HG02759 (cell line): ENCODE results near the gene PTPN20.

Experiments
- ATAC-seq: cut with Tn5 transposase; IDR thresholded peaks from one replicate; pipeline ENCODE4 v1.9.1; 2021; ENCODE audit warnings: mild to moderate bottlenecking, moderate library complexity; ENCODE audit not compliant: unreplicated experiment

PTPN20 gene

DNA sequence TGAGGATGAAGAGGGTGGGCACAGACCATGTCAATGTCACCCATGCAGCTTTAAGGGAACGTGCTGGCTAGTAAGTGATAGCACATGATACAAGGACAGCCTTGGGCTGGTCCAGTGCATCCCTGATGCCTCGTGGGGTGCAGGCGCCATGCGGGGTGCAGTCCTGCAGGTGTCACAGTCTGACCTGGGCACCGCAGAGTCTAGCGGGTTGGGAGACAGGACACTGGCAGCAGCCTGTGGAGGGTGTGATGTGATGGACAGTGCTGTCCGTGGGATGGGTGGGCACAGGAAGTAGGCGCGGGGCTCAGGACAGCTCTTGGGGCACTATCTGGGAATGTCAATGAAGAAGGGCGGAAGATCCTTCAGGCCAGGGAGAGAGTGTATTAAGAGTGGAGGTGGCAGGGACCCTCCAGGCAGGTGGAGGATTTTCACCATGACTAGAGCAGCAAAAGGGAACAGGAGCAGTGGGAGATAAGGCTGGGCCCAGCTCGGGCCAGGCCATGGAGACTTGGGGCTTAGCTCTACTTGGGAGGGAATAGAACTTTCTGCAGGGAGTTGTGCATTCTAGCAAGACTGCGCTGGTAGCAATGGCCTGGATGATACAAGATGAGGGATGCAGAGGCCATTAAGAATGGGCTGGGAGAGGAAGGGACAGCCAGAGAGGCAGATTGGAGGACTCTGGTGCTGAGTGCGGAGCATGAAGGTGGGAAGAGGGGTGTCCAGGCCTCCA, 122.5 kb downstream of the PTPN20 start:
- no peak for ATAC-seq

DNA sequence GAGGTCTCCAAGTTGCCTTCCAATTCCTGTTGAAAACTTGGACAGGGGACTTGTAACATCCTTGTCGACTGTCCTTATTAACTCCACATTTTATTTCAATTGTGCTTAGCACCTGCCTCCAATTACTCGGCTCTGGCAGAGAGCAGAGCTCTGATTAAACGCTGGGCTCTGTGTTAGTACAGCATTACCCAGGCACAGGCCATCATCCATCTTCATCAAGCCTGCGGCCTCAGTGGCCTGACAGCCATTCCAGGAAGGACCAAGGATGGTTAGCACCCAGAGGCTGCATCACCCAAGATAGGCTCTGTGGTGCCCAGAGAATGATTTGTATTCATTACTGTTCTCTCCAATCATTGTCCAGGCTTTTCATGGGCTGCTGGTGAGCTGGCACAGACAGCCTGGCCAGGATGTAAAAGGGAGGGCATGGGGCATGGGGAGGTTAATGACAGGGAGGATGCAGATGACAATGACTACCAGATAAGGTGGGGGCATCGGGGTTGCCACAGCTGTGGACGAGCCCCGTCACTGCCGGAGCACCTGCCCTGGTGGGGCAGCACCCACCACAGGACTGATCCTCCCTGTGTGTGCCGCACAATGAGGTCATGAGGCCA, 123.3 kb downstream of the PTPN20 start:
- ATAC-seq = no peak

DNA sequence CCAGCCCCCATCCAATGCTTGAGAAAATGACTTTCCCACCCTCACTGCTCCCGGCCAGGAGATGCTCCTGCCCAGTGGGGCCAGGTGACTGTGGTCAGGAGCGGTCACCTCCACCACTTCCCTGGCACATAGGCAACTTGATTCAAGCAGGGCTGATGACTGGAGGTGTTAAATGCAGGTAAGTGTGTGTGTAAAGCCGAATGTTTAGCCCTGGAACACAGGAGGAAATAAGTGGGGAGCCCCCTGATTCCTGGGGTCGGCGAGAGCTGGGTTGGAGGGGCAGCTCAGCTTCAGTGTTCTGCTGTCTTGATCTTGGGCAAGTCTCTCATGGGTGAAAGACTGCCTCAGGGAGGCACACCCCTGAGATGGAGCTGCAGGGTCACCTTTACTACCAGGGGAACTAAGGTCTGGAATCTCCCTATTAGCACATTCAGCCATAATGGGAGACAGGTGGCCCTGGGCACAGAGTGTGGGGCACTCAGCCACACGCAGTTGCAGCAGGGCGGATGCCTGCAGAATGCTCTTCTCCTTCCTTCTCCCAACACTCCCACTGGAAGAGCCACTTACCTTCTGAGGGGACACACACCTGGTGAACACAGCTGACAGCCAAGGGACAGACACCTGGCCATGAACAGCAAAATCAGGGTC, 124.1 kb downstream of the PTPN20 start:
- no peak for ATAC-seq

DNA sequence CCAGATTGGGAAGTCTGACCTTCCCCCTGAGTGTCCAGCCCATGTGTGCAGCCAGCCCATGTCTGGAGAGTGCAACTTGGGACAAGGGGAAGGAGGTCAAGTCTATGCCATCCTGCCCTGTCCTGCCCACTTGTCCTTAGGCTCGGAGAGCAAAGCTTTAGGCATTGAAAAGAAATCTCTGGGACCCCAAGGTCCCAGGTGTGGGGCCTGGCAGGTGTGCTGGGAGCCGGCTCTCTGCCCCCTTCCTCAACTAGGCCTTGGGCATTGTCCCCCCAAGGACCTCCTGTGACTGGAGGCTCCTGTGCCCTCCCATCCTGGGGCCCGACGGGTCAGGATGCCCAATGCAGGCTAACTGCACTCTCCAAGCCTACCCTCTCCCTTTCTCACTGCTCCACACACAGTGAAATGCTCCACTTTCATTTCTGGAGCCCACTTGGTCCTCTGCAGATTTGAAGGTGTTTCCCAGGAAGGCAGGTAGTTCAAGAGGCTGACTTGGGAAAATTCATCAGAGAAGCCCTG, 124.7 kb downstream of the PTPN20 start:
- no peak for ATAC-seq

DNA sequence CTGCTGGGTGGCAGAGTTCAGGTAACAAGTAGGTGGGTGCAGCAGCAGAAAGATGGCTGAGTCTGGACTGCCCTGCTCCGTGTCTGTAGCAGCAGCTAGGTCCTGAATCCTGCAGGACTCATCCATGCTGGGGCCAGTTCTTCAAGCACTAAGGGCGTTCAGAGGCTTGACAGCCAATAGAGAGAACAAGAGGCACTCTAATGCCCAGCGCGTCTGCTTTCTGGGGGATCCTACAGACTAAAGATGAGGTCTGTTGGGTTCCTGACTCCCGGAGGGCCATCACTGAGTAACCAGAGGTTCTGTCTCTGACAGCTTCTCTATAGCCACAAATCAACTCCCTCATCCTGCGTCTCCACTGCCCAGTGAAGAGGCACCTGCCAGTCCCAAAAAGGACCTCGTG, 125.5 kb downstream of the PTPN20 start:
- no peak for ATAC-seq

DNA sequence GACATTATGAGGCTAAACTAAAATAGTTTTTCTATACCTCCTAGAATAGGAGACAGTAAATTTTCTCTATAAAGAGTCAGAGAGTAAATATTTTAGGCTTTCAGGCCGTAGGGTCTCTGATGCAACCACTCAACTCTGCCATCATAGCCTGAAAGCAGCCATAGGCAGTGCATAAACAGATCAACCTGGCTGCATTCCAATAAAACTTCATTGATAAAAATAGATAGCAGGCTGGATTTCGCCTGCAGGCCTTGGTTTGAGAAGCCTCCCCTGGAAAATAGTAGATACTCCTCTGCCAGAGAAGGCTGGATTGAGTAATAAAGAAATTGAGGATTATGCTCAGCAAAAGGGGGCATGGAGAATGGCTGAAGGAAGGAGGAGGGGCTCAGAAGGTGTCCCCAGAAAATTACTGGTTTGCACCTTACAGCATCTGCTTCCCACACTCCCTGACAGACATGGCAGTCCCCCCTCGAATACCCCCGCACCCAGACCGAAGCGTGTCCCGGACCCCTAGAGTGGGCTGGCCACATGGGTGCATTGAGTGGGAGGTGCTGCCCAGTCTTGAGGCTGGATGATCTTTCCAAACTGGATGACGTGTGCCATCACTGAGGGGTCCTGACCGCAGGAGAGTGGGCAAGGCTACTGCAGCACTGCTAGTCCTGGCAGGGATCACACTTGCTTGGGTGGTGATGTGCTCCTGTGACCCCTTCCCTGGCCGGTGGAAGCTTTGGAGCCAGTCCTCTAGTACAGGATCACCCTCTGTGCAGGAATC, 126.6 kb downstream of the PTPN20 start:
- no peak for ATAC-seq

DNA sequence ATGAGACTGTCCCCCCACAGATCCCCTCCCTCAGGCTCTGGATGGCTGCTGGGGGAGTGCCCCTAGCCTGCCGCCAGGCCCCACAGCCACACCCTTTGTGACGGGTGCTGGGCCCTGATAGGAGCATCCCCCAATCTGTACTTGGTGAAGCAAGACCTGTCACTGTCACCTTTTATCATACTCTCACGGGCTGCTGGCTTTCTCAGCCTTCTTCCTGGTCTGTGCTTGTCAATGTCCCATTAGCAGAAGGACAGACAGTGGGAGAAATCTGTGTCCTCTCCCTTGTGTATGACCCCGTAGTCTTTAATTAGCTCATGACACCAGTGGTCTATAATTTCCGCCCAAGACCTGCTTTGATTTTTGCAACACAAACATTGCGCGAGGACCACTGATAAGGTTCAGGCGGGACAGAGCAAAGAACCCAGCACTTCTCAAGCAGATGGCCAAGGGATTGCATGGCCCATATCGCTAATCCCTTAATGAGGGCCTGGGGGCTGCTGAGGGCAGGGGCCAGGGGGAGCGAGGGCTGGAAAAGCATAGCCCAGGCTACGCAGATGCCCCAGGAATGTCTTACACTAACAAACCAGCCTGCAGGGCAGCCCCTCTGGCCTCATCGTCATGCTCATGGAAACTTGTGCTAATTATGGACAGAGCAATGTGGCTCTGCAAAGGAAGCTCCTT, 127.8 kb downstream of the PTPN20 start:
- ATAC-seq = no peak

DNA sequence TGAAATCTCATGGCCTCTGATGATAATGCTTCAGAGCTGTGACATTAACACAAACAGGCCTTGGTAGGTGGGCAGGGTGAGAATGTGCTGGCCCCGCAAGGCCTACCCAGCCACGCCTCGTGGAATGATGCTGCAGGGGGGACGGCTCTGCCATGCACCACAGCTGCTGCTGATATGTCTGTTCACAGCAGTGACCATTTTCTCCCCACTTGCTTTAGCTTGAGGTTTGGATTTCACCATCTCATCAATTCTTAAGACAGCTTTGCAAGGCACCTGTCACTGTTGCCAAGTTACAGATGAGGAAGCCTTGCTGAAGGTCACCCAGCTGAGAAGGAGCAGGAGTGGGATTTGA, 128.3 kb downstream of the PTPN20 start:
- ATAC-seq = no peak

DNA sequence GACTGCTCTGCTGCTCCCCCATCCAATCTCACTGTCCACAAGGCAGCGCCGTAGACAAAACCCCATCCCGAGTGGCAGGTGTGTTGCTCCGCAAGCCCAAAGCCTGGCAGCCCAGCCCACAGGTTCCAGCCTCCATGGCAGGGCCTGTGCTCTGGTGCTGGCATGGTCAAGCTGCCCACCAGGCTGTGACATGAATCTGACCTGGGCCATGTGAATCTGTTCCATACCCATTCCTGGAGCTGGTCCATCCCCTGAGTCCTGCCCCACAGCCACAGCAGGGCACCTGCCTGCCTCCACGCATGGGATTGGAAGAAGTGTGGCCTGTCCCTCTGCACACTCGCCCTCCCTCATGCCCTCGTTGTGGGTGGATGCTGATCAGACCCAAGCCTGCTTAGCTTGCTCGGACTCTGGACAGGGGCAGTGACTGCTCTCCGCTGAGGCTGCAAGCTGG, 128.8 kb downstream of the PTPN20 start:
- ATAC-seq = no peak

DNA sequence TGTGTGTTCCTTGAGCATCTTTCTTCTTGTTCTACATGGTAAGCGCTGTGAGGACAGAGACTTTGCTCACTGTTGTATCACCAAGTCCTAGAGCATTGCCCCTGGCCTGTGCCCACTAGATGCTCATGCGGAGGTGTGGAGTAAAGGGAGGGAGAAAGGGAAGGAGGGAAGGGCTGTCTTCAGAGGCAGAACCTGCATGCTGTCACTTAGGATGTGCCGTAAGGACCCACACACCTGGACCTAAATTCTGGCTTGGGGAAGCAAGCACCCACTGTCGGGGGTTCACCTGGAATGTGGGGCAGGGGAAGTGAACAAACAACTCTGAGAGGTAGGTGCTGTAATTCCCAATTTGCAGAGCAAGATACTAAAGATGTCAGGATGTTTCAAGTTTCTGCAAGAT, 129.5 kb downstream of the PTPN20 start:
- no peak for ATAC-seq

DNA sequence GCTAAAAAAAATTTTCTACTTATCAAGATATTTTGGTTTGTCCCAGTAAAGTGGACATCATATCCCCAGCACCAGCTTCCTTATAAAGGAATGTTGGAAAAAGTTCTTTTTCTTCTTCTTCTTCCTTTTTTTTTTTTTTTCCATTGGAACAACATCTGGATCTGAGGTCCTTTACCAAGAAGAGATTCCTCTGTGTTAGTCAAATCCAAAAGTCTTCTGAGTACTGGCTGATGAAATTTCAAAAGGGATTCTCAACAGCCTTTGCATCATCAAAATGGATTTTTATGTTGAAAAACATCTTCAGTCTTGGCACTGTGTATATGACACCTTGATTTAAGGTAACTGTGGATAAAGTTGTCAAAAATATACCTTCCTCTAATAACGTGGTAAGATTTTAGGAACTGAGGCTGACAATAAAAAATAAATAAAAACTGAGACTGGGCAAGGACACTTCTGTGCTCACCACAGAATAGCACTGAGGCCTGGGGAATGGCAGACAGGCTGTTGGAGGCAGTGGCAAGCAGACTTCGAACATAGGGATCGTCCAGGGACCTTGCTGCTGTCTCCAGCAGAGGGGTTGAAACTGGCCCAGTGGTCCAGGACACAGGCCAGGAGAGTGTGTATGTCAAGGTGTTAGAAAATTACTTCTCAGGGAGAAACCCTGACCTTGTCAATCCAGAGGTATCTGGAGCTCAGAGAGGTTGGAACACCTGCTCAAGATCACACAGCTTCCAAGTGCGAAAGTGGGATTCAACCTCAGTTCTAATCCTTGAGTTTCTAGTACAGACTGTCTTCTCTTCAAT, 130.4 kb downstream of the PTPN20 start:
- no peak for ATAC-seq

DNA sequence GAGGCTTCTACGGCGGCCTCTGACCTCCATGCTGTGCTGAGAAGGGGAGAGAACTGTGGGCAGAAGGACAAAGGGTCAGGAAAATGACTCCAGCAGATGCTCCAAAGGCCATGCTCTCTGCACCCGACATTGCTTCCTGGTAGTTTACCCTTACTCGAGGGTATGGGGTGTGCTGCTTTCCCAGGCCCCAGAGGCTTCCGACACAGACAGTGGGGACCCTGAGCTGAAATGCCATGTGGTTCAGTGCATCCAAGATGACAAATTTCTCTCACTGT, 130.9 kb downstream of the PTPN20 start:
- ATAC-seq = no peak

DNA sequence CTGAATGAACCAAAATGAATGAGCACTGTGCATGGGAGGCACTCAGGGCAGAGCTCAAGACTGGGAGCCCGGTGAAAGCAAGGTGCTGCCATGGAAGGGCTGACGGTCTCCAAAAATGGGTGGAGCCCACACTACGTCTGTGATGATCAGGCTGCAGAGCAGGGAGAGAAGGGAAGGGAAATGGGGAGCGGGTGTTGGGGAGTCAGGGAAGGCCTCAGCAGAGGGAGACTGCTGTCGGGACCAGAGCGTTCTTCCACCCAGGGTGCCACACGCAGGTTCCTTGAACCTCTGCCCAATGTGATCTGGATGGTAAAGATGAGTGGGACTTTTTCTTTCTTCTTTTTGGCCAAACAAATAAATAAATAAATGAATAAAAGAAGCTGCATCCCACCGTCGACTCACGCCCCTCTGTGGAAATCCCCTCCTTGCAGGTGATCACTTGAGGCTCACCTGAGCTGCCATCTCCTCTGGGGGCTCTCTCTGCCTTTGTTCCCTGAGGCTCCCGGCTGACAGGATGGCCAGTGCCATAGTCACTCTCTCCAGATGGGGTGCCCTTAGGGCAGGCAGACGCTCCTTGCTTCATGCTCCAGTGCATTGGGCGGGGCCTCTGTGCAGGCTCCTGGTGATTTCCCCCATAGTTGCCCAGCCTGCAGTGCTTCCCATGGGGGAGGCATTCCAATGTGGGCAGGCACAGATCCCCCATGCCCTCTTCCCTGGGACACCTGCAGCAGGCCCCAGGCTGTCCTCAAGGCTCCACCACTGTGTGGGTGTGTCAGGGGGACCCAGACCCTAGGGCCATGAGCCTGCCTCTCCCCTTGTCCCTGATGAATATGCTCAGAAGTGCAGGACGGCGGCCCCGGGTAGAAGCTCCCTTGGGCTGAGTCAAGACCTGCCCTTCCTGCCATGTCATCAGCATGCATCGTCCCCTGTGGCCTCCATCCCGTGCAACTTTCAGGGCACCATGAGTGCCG, 131.8 kb downstream of the PTPN20 start:
- ATAC-seq = no peak

DNA sequence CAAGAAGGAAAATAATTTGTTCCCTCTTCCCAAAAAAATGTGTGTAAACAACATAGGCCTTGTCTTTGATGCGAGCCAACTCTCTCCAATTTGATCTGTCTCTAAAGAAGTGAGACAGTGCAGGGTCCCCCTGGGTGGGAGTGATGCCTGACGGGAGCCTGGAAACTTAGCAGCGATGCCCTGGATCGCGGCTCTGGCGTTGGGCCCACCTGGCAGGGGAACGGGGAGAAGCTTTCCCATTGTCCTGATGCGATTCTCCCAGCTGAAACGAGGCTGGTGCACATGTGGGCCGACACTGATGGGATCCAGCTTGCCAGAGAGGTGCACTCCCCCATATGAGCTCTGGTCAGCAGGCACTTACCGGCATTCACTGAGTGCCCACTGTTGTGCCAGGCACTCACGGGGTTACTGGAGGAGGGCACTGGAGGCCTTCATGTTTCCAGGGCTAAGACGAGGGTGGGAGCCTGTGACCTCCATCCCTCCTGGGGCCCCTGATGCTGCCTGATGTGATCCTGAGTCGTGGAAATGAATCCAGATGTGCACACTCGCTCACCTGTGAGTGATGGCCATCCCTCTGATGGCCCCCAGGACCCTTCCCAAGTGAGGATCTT, 132.8 kb downstream of the PTPN20 start:
- no peak for ATAC-seq

DNA sequence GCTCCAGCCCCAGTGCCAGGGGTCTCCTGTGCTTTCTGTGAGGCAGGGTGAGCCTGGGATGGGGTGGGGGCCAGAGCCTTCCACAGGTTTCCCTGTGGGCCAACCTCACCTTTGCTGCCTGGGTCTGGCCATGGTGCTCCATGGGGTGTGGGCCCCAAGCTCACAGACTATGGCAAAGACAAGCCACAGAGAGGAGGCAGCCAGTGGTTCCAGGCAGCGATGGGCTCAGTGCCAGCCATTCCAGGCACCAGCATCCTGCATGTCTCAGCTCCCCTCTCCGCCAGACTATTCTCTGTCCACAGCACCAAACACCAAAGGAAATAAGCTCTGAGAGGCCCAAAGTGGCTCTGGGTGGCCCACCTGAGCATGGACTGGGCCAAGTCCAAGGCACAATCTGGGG, 133.5 kb downstream of the PTPN20 start:
- ATAC-seq = no peak

DNA sequence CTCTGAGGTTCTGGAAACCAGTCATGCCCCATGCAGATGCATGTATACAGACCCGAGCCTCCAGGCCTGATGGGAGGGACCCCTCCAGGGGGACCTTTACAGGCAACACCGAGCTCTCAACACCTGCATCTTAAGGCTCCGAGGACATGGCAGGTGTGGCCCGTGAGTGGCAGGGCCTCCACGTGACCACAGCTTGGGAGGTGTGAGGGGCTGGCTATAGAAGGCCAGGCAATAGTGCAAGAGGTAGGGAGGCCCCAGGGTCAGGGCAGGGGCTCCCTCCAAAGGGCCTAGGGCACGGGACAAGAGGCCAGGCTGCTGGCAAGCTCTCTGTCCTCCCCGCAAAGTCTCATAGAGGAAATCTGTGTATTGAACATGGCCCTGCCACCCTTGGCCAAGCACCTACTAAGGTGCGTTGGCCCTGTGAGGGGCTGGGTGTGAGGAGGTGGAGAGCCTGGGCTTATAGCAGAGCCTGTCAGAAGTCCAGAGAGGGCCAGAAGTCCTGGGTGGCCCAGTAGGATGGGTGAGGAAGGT, 134.2 kb downstream of the PTPN20 start:
- ATAC-seq = no peak

DNA sequence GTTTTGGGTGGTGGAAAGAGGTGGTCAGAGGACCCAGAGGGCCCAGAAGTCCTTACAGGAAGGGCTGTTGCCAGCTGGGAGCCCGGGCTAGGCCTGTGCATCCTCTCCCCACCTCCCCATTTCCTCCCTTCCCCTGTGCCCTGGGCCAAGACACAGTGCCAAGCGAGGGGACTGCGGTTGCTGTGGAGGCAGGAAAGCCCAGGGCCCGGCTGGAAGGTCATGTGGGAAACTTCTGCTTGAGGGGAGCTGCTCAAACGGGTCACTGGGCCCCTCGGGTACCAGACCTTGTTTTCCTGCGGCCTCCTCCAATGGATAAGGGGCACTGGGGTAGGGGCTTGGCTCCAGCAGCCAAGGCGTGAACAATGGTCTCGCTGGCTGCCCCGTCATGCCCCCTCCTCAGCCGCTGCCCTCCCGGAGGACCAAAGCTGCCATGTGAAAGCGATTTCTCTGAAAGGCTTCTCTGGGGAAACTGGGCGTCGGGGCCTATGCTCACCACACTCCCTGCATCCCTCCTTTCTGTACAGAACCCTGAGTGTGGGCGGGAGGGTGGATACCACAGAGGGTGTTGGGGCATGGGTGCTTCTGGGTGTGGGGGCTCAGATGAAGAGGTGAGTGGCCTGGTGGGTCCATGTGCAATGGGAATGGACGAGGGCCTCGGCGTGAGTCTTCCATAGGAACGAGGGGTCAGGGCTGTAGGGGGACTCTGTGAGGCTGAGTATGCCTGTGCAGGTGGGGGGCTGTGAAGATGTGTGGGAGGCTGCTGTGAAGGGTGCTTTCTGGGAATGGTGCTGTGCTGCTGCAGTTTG, 135.3 kb downstream of the PTPN20 start:
- ATAC-seq = no peak

DNA sequence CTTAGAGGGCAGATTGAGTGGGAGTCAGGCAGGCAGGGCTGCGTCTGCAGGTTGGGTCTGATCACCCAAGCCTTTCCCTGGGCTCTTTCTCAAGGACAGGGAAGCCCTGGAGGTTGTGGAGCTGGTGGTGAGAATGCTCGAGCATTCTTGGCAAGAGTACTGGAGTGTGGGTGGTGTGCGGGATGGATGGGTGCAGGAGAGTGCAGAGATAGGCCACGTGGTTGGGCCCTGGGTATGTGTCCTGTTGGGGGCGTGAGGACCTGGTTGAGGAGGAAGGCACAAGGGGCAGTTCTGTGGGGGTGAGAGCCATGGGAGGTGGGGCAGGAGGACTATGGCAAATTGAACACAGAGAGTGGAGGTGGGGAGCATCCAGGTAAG, 135.9 kb downstream of the PTPN20 start:
- ATAC-seq = no peak
